Measurements from ENCODE around the gene GABRA4. TPM values are rescaled to one million over a fixed set of nuclear protein-coding genes. Genes with fewer than 3 reads are reported as not detected.

The GABRA4 gene
- total RNA-seq, 1 donor from 2014 or later = not detected

GRCh38 chr4:46968847-46969246 lies 24.5 kb downstream of the GABRA4 start:
- Histone ChIP-seq H3K27me3 (ENCODE audit: low read depth) (no peaks in the 10 kb centered on the region), H3K27ac (no peak overlapping the region), H3K9me3 (no peaks in the 10 kb centered on the region), H3K4me3 (no peak overlapping the region), H3K36me3 (no peaks in the 10 kb centered on the region), H3K4me1 (no peaks in the 10 kb centered on the region)
- intact Hi-C loops (cut with DNase I) = no loop called here
- ATAC-seq (no peak), DNase-seq (no peak)
- TF ChIP-seq CTCF (IDR thresholded peaks at IDR 0.05) = no peak

GRCh38 chr4:46967631-46968030 lies 25.8 kb downstream of the GABRA4 start:
- no peaks in the 10 kb centered on the region for H3K27me3 ChIP-seq (ENCODE audit: low read depth)
- no peak for TF ChIP-seq CTCF (IDR thresholded peaks at IDR 0.05)
- no peaks in the 10 kb centered on the region for H3K36me3 ChIP-seq
- no peaks in the 10 kb centered on the region for H3K9me3 ChIP-seq
- DNase-seq = no peak
- intact Hi-C loops (cut with DNase I) = no loop called here
- no peak overlapping the region for H3K27ac ChIP-seq
- H3K4me3 ChIP-seq = no peak overlapping the region
- H3K4me1 ChIP-seq = no peaks in the 10 kb centered on the region
- ATAC-seq = no peak

GRCh38 chr4:46958742-46959488 lies 34.5 kb downstream of the GABRA4 start:
- Histone ChIP-seq H3K4me1 (no peaks in the 10 kb centered on the region), H3K9me3 (no peaks in the 10 kb centered on the region), H3K4me3 (no peak overlapping the region), H3K27me3 (ENCODE audit: low read depth) (peaks cover 9% of the 10 kb centered on the region), H3K36me3 (no peaks in the 10 kb centered on the region), H3K27ac (no peak overlapping the region)
- no peak for ATAC-seq
- no peak for TF ChIP-seq CTCF (IDR thresholded peaks at IDR 0.05)
- DNase-seq = no peak
- intact Hi-C loops (cut with DNase I) = no loop called here

GRCh38 chr4:46956451-46956850 lies 36.9 kb downstream of the GABRA4 start:
- no peak overlapping the region for H3K4me3 ChIP-seq
- intact Hi-C loops (cut with DNase I) = no loop called here

GRCh38 chr4:46955601-46956000 lies 37.8 kb downstream of the GABRA4 start:
- Histone ChIP-seq H3K9me3 (no peaks in the 10 kb centered on the region), H3K36me3 (no peaks in the 10 kb centered on the region), H3K4me1 (no peaks in the 10 kb centered on the region), H3K27ac (no peak overlapping the region), H3K4me3 (no peak overlapping the region), H3K27me3 (ENCODE audit: low read depth) (peaks cover 9% of the 10 kb centered on the region)
- ATAC-seq (peak in 1 of 2 donors; percentile 62), DNase-seq (no peak)
- no peak for TF ChIP-seq CTCF (IDR thresholded peaks at IDR 0.05)
- intact Hi-C loops (cut with DNase I) = no loop called here

More at GRCh38 chr4:46956451-46956850, 36.9 kb downstream of the GABRA4 start:
- Histone ChIP-seq H3K36me3 (no peaks in the 10 kb centered on the region), H3K27me3 (ENCODE audit: low read depth) (peaks cover 9% of the 10 kb centered on the region), H3K9me3 (no peaks in the 10 kb centered on the region), H3K27ac (no peak overlapping the region), H3K4me1 (no peaks in the 10 kb centered on the region)
- DNase-seq (no peak), ATAC-seq (no peak)
- no peak for TF ChIP-seq CTCF (IDR thresholded peaks at IDR 0.05)
